WTC11 (cell line): Measurements from ENCODE around the gene GPER1. TPM values are rescaled to one million over a fixed set of nuclear protein-coding genes. Genes with fewer than 3 reads are reported as not detected.

Experiments
- ATAC-seq: fragments of 200-7000 bp; cut with Tn5 transposase; 2 replicates; pipeline ENCODE4 v1.10.0; 2021; ENCODE audit warnings: mild to moderate bottlenecking, moderate library complexity
- CTCF ChIA-PET: fragments of 300-600 bp; sonication (Branson Sonifier 250); formaldehyde crosslinking; loops from one replicate; lab custom pipeline; 2021; ENCODE audit warnings: antibody characterized with exemption; lab: Charles Lee
- POLR2A ChIA-PET: fragments of 350-600 bp; sonication (Branson Sonifier 250); formaldehyde crosslinking; loops from one replicate; lab custom pipeline; 2021; ENCODE audit warnings: antibody characterized with exemption; lab: Charles Lee
- DNase-seq: peaks from one replicate; pipeline ENCODE4 v3.0.0; 2021; ENCODE audit warnings: low spot score
- H3K27ac Mint-ChIP-seq: 2 replicates; pipeline ENCODE4 v1.8.0; 2021; ENCODE audit warnings: mixed read lengths
- H3K27me3 Mint-ChIP-seq: 2 replicates; pipeline ENCODE4 v1.8.0; 2021; ENCODE audit warnings: low read depth, mild to moderate bottlenecking, moderate library complexity, mixed read lengths
- H3K36me3 Mint-ChIP-seq: 2 replicates; pipeline ENCODE4 v1.8.0; 2021; ENCODE audit warnings: mixed read lengths
- H3K4me1 Mint-ChIP-seq: 2 replicates; pipeline ENCODE4 v1.8.0; 2022; ENCODE audit warnings: mixed read lengths
- H3K4me3 Mint-ChIP-seq: 2 replicates; pipeline ENCODE4 v1.8.0; 2021; ENCODE audit warnings: mild to moderate bottlenecking, moderate library complexity, mixed read lengths
- H3K9me3 Mint-ChIP-seq: 2 replicates; pipeline ENCODE4 v1.8.0; 2021; ENCODE audit warnings: mixed read lengths
- AFF4 ChIP-seq: sonication (generic); formaldehyde crosslinking; IDR thresholded peaks from 2 replicates; pipeline ENCODE4 v1.8.1; 2023; ENCODE audit warnings: mild to moderate bottlenecking, missing genetic modification reagents, borderline replicate concordance
- ATF1 ChIP-seq: sonication (generic); formaldehyde crosslinking; IDR thresholded peaks from 2 replicates; pipeline ENCODE4 v1.8.1; 2023; ENCODE audit warnings: mild to moderate bottlenecking, moderate library complexity, missing genetic modification reagents
- CREM ChIP-seq: sonication (generic); formaldehyde crosslinking; IDR thresholded peaks from 2 replicates; pipeline ENCODE4 v1.8.1; 2022; ENCODE audit warnings: mild to moderate bottlenecking, missing genetic modification reagents, moderate library complexity
- E2F1 ChIP-seq: sonication (generic); formaldehyde crosslinking; IDR thresholded peaks from 2 replicates; pipeline ENCODE4 v1.8.0; 2022; ENCODE audit warnings: mild to moderate bottlenecking, missing genetic modification reagents
- ERG ChIP-seq: fragments of 250-450 bp; sonication (Bioruptor Pico); IDR thresholded peaks from 2 replicates; pipeline ENCODE4 v1.8.0; 2021; ENCODE audit warnings: mild to moderate bottlenecking
- FOXJ3 ChIP-seq: sonication (generic); formaldehyde crosslinking; IDR thresholded peaks from 2 replicates; pipeline ENCODE4 v1.9.0; 2021; ENCODE audit warnings: missing genetic modification reagents, mild to moderate bottlenecking, borderline replicate concordance
- FOXK1 ChIP-seq: sonication (generic); formaldehyde crosslinking; IDR thresholded peaks from 2 replicates; pipeline ENCODE4 v1.8.0; 2022; ENCODE audit warnings: mild to moderate bottlenecking, moderate library complexity, missing genetic modification reagents
- GTF2I ChIP-seq: fragments of 250-450 bp; sonication (Bioruptor Pico); conservative IDR thresholded peaks from 2 replicates; pipeline ENCODE4 v1.4.0; 2021; ENCODE audit warnings: mild to moderate bottlenecking
- JUN ChIP-seq: sonication (generic); formaldehyde crosslinking; IDR thresholded peaks from 2 replicates; pipeline ENCODE4 v1.8.0; 2023; ENCODE audit warnings: mild to moderate bottlenecking, missing genetic modification reagents
- MXD4 ChIP-seq: fragments of 250-450 bp; sonication (Bioruptor Pico); IDR thresholded peaks from 2 replicates; pipeline ENCODE4 v1.8.0; 2021; ENCODE audit warnings: mild to moderate bottlenecking, moderate library complexity, borderline replicate concordance
- NFYB ChIP-seq: sonication (generic); formaldehyde crosslinking; conservative IDR thresholded peaks from 2 replicates; pipeline ENCODE4 v1.8.0; 2022; ENCODE audit warnings: low read depth, missing genetic modification reagents
- PRRX2 ChIP-seq: fragments of 250-450 bp; sonication (Bioruptor Pico); IDR thresholded peaks from 2 replicates; pipeline ENCODE4 v1.8.0; 2021; ENCODE audit warnings: mild to moderate bottlenecking
- SMAD3 ChIP-seq: sonication (generic); formaldehyde crosslinking; IDR thresholded peaks from 2 replicates; pipeline ENCODE4 v1.8.0; 2022; ENCODE audit warnings: missing genetic modification reagents, mild to moderate bottlenecking, borderline replicate concordance
- STAT6 ChIP-seq: sonication (generic); formaldehyde crosslinking; conservative IDR thresholded peaks from 2 replicates; pipeline ENCODE4 v1.8.1; 2023; ENCODE audit warnings: mild to moderate bottlenecking, low read depth, missing genetic modification reagents, moderate library complexity
- TCF7 ChIP-seq: sonication (generic); formaldehyde crosslinking; IDR thresholded peaks from 2 replicates; pipeline ENCODE4 v1.8.0; 2022; ENCODE audit warnings: mild to moderate bottlenecking, low read depth, missing genetic modification reagents, moderate library complexity
- ZNF138 ChIP-seq: sonication (generic); formaldehyde crosslinking; conservative IDR thresholded peaks from 2 replicates; pipeline ENCODE4 v1.8.1; 2022; ENCODE audit warnings: mild to moderate bottlenecking, moderate library complexity, missing genetic modification reagents
- ZNF232 ChIP-seq: sonication (generic); formaldehyde crosslinking; IDR thresholded peaks from 2 replicates; pipeline ENCODE4 v1.8.0; 2022; ENCODE audit warnings: mild to moderate bottlenecking, missing genetic modification reagents
- ZNF416 ChIP-seq: fragments of 250-450 bp; sonication (Bioruptor Pico); IDR thresholded peaks from 2 replicates; pipeline ENCODE4 v1.9.0; 2021; ENCODE audit warnings: mild to moderate bottlenecking, inconsistent platforms
- ZNF425 ChIP-seq: fragments of 250-450 bp; sonication (Bioruptor Pico); conservative IDR thresholded peaks from 2 replicates; pipeline ENCODE4 v1.9.0; 2021; ENCODE audit warnings: mild to moderate bottlenecking
- total RNA-seq: library from RNA; stranded (reverse); gene quantifications from 3 replicates; pipeline ENCODE4 v1.2.3, GENCODE V29; 2021
- TF ChIP-seq, protein P1 (sequence below): sonication (generic); formaldehyde crosslinking; IDR thresholded peaks from 2 replicates; pipeline ENCODE4 v1.8.0; 2022; ENCODE audit warnings: mild to moderate bottlenecking, missing genetic modification reagents
- TF ChIP-seq, protein P2 (sequence below): fragments of 250-450 bp; sonication (Bioruptor Pico); IDR thresholded peaks from 2 replicates; pipeline ENCODE4 v1.9.0; 2021; ENCODE audit warnings: mild to moderate bottlenecking

GPER1 gene
- total RNA-seq, 1 experiment from 2014 or later, result 0.28 TPM

DNA sequence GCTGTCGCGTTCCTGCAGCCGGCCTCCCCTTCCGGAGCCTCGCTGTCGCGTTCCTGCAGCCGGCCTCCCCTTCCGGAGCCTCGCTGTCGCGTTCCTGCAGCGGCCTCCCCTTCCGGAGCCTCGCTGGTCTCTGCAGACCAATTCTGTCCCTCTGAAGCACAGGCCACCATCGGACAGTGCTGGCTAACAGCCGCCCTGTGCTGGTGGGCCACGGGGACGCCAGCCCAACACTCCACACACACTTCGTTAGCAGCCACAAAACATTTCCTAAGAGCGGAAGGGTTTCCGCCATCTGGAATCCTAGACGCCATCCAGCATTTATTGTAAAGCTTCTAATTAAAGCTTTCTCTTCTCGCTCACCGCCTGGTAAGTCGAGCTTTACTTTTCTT lies 11.2 kb downstream of the GPER1 start:
- Mint-ChIP-seq H3K9me3 (peaks cover 8% of the 10 kb centered on the region), H3K4me1 (no peaks in the 10 kb centered on the region), H3K27me3 (no peaks in the 10 kb centered on the region), H3K4me3 (no peak overlapping the region), H3K27ac (peak overlapping the region; percentile 68), H3K36me3 (peaks cover 16% of the 10 kb centered on the region)
- POLR2A ChIA-PET, result no interaction called here
- TF ChIP-seq MXD4 (CRISPR knock-in tag) (no peak), PRRX2 (CRISPR knock-in tag) (no peak), ZNF416 (CRISPR knock-in tag) (no peak), STAT6 (CRISPR knock-in tag) (no peak), NFYB (CRISPR knock-in tag) (no peak), JUN (CRISPR knock-in tag) (no peak), FOXJ3 (no peak), ERG (CRISPR knock-in tag) (no peak), ATF1 (CRISPR knock-in tag) (no peak), TCF7 (CRISPR knock-in tag) (no peak), FOXK1 (CRISPR knock-in tag) (no peak), SMAD3 (CRISPR knock-in tag) (no peak), E2F1 (CRISPR knock-in tag) (no peak)
- TF ChIP-seq, protein P1, sequence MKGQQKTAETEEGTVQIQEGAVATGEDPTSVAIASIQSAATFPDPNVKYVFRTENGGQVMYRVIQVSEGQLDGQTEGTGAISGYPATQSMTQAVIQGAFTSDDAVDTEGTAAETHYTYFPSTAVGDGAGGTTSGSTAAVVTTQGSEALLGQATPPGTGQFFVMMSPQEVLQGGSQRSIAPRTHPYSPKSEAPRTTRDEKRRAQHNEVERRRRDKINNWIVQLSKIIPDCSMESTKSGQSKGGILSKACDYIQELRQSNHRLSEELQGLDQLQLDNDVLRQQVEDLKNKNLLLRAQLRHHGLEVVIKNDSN (CRISPR knock-in tag), result no peak
- no peak for DNase-seq
- CTCF ChIA-PET, result interaction anchor here (1.0 to 1.5 kb wide), 2 partner anchors 24 to 106 kb away, joined by 3 to 7 read pairs; no protein-coding TSS in a partner anchor
- ATAC-seq, result no peak

DNA sequence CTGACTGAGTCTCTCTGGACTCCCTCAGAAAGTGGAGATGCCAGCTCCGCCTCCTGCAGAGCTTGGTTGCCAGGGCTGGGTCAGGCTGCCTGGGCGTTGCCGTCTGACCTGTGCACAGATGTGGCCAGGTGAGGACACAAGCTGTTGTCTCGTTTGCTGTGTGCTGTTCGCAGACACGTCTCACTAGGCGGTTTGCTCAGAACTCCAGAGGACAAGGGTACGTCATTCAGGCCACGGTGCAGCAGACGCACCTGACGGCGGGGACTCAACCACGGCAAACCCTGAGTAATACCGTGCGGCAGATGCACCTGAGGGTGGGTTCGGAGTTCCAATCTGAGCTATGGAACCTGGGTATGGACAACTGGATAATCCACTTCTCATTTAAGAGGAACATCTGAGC lies 11.7 kb downstream of the GPER1 start:
- H3K27ac Mint-ChIP-seq, result peak overlapping the region; percentile 68; the same call in 1 of the 2 replicates
- ATAC-seq, result no peak
- CTCF ChIA-PET, result interaction anchor here (1.0 to 1.5 kb wide), 3 partner anchors 23 to 106 kb away, joined by 3 to 7 read pairs (median 4); no protein-coding TSS in a partner anchor
- no peaks in the 10 kb centered on the region for H3K4me1 Mint-ChIP-seq
- no peak for DNase-seq
- H3K4me3 Mint-ChIP-seq, result no peak overlapping the region
- POLR2A ChIA-PET, result no interaction called here
- H3K36me3 Mint-ChIP-seq, result peaks cover 16% of the 10 kb centered on the region
- H3K27me3 Mint-ChIP-seq, result no peaks in the 10 kb centered on the region
- peaks cover 8% of the 10 kb centered on the region for H3K9me3 Mint-ChIP-seq
- TF ChIP-seq, protein P2, sequence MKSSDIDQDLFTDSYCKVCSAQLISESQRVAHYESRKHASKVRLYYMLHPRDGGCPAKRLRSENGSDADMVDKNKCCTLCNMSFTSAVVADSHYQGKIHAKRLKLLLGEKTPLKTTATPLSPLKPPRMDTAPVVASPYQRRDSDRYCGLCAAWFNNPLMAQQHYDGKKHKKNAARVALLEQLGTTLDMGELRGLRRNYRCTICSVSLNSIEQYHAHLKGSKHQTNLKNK (CRISPR knock-in tag), result no peak
- TF ChIP-seq GTF2I (CRISPR knock-in tag) (no peak), AFF4 (CRISPR knock-in tag) (no peak), ZNF425 (CRISPR knock-in tag) (no peak), ZNF232 (CRISPR knock-in tag) (no peak), ZNF138 (CRISPR knock-in tag) (no peak), CREM (no peak)
